HepG2 (cell line): ENCODE results near the gene NSUN6. TPM values are rescaled to one million over a fixed set of nuclear protein-coding genes. Genes with fewer than 3 reads are reported as not detected.

Source experiments
- ARID5B ChIP-seq: IDR thresholded peaks from 2 replicates; pipeline ENCODE4 v1.4.0; 2020; ENCODE audit warnings: mild to moderate bottlenecking, missing genetic modification reagents
- CEBPG ChIP-seq: IDR thresholded peaks from 2 replicates; pipeline ENCODE4 v1.6.1; 2016
- SIX1 ChIP-seq: sonication (generic); formaldehyde crosslinking; IDR thresholded peaks from 2 replicates; pipeline ENCODE4 v1.4.0; 2020; ENCODE audit warnings: missing genetic modification reagents, borderline replicate concordance
- SOX13 ChIP-seq, 3 experiments: fragments of 450-650 bp in 1 of 3; sonication (generic) in 1 of 3; formaldehyde crosslinking in 1 of 3; IDR thresholded peaks in 2 of 3; conservative IDR thresholded peaks in 1 of 3; 2 replicates each; pipeline versions ENCODE4 v1.5.0 to v1.6.1; 2016 to 2020; ENCODE audit warnings: antibody characterized with exemption in 1 of 3, mild to moderate bottlenecking in 1 of 3, missing compliant biosample characterization in 1 of 3, missing genetic modification reagents in 1 of 3, moderate library complexity in 1 of 3
- TCF7 ChIP-seq: sonication (generic); IDR thresholded peaks from 2 replicates; pipeline ENCODE4 v1.6.1; 2016; ENCODE audit warnings: antibody characterized with exemption, low read depth
- polyA plus RNA-seq, 8 experiments: library from polyadenylated mRNA; depleted of rRNA in 3 of 8; stranded (reverse) in 7 of 8; unstranded in 1 of 8; fragments of >200 nt; fragmentation: Illumina TruSeq in 4 of 8; extraction: Trizol in 4 of 8; gene quantifications; 2 replicates each; pipeline versions ENCODE4 v1.2.1 to v1.2.3, GENCODE V29; 2011 to 2016; ENCODE audit warnings: low read depth in 4 of 8, missing spikeins in 1 of 8, mixed read lengths in 1 of 8; ENCODE audit not compliant: insufficient read depth in 1 of 8
- total RNA-seq, 5 experiments: library from RNA; depleted of rRNA; stranded (reverse); fragments of >200 nt; fragmentation: Illumina TruSeq; extraction: Trizol; gene quantifications; 2 replicates each; pipeline ENCODE4 v1.2.3, GENCODE V29; 2016; ENCODE audit warnings: low read depth in 1 of 5
- TF ChIP-seq, protein P1 (sequence below): sonication (generic); formaldehyde crosslinking; IDR thresholded peaks from 2 replicates; pipeline ENCODE4 v1.5.0; 2020; ENCODE audit warnings: mild to moderate bottlenecking, missing genetic modification reagents
- TF ChIP-seq, protein P2 (sequence below): sonication (generic); formaldehyde crosslinking; IDR thresholded peaks from 2 replicates; pipeline ENCODE4 v1.5.1; 2020; ENCODE audit warnings: mild to moderate bottlenecking, missing genetic modification reagents, borderline replicate concordance
- TF ChIP-seq, protein P3 (sequence below): sonication (generic); formaldehyde crosslinking; IDR thresholded peaks from 2 replicates; pipeline ENCODE4 v1.5.0; 2020; ENCODE audit warnings: missing genetic modification reagents
- TF ChIP-seq, protein P4 (sequence below): sonication (generic); IDR thresholded peaks from 2 replicates; pipeline ENCODE4 v1.6.1; 2016; ENCODE audit warnings: low read depth, borderline replicate concordance

The NSUN6 gene
- total and polyA plus RNA-seq, 2 of the 13 experiments (the other 11 are each of a cell fraction or from before 2014, with no cell fraction given) = 17.2 to 19.3 TPM

GRCh38 chr10:18699849-18700840 is 48.8 kb upstream of the NSUN6 start (continued):
- TF ChIP-seq, protein P1, sequence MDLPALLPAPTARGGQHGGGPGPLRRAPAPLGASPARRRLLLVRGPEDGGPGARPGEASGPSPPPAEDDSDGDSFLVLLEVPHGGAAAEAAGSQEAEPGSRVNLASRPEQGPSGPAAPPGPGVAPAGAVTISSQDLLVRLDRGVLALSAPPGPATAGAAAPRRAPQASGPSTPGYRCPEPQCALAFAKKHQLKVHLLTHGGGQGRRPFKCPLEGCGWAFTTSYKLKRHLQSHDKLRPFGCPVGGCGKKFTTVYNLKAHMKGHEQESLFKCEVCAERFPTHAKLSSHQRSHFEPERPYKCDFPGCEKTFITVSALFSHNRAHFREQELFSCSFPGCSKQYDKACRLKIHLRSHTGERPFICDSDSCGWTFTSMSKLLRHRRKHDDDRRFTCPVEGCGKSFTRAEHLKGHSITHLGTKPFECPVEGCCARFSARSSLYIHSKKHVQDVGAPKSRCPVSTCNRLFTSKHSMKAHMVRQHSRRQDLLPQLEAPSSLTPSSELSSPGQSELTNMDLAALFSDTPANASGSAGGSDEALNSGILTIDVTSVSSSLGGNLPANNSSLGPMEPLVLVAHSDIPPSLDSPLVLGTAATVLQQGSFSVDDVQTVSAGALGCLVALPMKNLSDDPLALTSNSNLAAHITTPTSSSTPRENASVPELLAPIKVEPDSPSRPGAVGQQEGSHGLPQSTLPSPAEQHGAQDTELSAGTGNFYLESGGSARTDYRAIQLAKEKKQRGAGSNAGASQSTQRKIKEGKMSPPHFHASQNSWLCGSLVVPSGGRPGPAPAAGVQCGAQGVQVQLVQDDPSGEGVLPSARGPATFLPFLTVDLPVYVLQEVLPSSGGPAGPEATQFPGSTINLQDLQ (CRISPR knock-in tag) = no peak
- TF ChIP-seq ARID5B (CRISPR knock-in tag) = peak; percentile 72
- peak; percentile 76; the same call in 1 of the 2 replicates for TF ChIP-seq SIX1 (CRISPR knock-in tag)
- TF ChIP-seq, protein P2, sequence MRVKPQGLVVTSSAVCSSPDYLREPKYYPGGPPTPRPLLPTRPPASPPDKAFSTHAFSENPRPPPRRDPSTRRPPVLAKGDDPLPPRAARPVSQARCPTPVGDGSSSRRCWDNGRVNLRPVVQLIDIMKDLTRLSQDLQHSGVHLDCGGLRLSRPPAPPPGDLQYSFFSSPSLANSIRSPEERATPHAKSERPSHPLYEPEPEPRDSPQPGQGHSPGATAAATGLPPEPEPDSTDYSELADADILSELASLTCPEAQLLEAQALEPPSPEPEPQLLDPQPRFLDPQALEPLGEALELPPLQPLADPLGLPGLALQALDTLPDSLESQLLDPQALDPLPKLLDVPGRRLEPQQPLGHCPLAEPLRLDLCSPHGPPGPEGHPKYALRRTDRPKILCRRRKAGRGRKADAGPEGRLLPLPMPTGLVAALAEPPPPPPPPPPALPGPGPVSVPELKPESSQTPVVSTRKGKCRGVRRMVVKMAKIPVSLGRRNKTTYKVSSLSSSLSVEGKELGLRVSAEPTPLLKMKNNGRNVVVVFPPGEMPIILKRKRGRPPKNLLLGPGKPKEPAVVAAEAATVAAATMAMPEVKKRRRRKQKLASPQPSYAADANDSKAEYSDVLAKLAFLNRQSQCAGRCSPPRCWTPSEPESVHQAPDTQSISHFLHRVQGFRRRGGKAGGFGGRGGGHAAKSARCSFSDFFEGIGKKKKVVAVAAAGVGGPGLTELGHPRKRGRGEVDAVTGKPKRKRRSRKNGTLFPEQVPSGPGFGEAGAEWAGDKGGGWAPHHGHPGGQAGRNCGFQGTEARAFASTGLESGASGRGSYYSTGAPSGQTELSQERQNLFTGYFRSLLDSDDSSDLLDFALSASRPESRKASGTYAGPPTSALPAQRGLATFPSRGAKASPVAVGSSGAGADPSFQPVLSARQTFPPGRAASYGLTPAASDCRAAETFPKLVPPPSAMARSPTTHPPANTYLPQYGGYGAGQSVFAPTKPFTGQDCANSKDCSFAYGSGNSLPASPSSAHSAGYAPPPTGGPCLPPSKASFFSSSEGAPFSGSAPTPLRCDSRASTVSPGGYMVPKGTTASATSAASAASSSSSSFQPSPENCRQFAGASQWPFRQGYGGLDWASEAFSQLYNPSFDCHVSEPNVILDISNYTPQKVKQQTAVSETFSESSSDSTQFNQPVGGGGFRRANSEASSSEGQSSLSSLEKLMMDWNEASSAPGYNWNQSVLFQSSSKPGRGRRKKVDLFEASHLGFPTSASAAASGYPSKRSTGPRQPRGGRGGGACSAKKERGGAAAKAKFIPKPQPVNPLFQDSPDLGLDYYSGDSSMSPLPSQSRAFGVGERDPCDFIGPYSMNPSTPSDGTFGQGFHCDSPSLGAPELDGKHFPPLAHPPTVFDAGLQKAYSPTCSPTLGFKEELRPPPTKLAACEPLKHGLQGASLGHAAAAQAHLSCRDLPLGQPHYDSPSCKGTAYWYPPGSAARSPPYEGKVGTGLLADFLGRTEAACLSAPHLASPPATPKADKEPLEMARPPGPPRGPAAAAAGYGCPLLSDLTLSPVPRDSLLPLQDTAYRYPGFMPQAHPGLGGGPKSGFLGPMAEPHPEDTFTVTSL (CRISPR knock-in tag) = peak; percentile 60; the same call in 1 of the 2 replicates
- TF ChIP-seq CEBPG = peak; percentile 31; the same call in 1 of the 2 replicates
- TF ChIP-seq, protein P3, sequence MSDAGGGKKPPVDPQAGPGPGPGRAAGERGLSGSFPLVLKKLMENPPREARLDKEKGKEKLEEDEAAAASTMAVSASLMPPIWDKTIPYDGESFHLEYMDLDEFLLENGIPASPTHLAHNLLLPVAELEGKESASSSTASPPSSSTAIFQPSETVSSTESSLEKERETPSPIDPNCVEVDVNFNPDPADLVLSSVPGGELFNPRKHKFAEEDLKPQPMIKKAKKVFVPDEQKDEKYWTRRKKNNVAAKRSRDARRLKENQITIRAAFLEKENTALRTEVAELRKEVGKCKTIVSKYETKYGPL (CRISPR knock-in tag) = peak; percentile 84; the same call in 1 of the 2 replicates
- TF ChIP-seq TCF7 = 0 out of 2 replicates have a peak, but pooled peaks have one; percentile 7
- TF ChIP-seq, protein P4, sequence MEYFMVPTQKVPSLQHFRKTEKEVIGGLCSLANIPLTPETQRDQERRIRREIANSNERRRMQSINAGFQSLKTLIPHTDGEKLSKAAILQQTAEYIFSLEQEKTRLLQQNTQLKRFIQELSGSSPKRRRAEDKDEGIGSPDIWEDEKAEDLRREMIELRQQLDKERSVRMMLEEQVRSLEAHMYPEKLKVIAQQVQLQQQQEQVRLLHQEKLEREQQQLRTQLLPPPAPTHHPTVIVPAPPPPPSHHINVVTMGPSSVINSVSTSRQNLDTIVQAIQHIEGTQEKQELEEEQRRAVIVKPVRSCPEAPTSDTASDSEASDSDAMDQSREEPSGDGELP = peak; percentile 69; the same call in 1 of the 2 replicates
- TF ChIP-seq SOX13 (IDR thresholded peaks at IDR 0.05) = no peak
- TF ChIP-seq SOX13 (CRISPR knock-in tag; conservative IDR thresholded peaks at IDR 0.05 in 1 of 2, IDR thresholded peaks at IDR 0.05 in 1 of 2) = peak in 1 of 2 experiments; percentile 45; a peak in 1 of 4 replicates
